GM12874 (cell line): ENCODE results near the gene FBXO34.

Source experiments
- TF ChIP-seq, protein P1 (sequence below): IDR thresholded peaks from 2 replicates; pipeline ENCODE4 v1.5.1; 2011; ENCODE audit warnings: low read depth, mild to moderate bottlenecking, control low read depth, low read length, moderate library complexity; ENCODE audit not compliant: insufficient read depth

FBXO34 gene

DNA sequence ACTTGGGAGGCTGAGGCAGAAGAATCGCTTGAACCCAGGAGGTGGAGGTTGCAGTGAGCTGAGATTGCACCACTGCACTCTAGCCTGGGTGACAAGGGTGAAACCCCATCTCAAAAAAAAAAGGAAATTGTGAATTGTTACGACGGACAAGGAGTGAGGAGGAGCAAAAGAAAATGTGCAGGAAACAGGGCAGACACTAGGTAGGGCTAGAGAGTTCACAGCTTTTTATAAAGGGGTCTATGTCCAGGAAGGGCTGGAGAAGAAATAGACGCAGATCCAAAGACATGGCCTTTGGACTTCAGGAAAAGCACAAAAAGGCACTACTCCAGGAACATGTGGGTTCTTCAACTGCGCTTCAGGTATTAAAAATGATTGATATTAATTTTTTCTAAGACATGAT lies 106.0 kb downstream of the FBXO34 start:
- TF ChIP-seq, protein P1, sequence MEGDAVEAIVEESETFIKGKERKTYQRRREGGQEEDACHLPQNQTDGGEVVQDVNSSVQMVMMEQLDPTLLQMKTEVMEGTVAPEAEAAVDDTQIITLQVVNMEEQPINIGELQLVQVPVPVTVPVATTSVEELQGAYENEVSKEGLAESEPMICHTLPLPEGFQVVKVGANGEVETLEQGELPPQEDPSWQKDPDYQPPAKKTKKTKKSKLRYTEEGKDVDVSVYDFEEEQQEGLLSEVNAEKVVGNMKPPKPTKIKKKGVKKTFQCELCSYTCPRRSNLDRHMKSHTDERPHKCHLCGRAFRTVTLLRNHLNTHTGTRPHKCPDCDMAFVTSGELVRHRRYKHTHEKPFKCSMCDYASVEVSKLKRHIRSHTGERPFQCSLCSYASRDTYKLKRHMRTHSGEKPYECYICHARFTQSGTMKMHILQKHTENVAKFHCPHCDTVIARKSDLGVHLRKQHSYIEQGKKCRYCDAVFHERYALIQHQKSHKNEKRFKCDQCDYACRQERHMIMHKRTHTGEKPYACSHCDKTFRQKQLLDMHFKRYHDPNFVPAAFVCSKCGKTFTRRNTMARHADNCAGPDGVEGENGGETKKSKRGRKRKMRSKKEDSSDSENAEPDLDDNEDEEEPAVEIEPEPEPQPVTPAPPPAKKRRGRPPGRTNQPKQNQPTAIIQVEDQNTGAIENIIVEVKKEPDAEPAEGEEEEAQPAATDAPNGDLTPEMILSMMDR, result no peak

- TF ChIP-seq, protein P1, result no peak
These were observed 109.8 kb downstream of the FBXO34 start for GRCh38 chr14:55381040-55381439.

DNA sequence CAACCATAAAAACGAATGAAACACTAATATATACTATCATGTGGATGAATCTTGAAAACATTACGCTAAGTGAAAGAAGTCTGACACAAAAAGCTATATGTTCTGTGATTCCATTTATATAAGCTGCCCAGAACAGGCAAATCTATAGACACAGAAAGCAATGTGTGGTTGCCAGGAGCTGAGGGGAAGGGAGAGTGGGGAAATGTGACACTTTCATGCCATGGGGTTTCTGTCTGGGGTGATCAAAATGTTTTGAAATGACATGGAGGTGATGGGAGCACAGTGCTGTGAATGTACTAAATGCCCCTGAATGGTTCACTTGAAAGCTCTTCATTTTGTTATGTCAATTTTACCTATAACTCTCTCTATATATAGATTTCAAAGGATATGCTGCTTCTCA lies 110.3 kb downstream of the FBXO34 start:
- TF ChIP-seq, protein P1, result no peak

- TF ChIP-seq, protein P1, result no peak
These were observed 111.3 kb downstream of the FBXO34 start for GRCh38 chr14:55382483-55382882.

DNA sequence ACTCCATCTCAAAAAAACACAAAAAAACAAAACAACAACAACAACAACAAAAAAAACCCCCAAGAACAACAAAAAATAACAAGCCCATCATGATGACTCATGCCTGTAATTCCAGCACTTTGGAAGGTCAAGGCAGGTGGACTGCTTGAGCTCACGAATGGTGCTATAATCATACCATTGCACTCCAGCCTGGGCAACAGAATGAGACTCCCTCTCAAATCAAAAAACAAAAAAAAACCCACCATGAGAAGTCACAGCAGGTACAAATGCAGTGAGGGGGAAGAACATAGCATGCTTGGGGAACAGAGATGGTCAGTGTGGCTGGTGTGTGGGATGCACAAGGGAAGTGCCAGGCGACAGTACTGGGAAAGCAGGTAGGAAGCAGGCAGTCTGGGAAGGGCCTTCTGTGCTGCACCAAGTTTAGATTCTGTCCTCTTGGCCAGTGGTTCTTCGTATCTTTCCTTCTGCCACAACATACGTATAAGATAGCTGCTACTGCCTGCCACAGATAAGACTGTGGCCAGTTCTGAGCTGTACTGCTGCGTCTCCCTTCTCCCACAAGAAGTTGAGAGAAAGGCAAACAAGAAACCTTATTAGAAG lies 112.4 kb downstream of the FBXO34 start:
- TF ChIP-seq, protein P1, result no peak

DNA sequence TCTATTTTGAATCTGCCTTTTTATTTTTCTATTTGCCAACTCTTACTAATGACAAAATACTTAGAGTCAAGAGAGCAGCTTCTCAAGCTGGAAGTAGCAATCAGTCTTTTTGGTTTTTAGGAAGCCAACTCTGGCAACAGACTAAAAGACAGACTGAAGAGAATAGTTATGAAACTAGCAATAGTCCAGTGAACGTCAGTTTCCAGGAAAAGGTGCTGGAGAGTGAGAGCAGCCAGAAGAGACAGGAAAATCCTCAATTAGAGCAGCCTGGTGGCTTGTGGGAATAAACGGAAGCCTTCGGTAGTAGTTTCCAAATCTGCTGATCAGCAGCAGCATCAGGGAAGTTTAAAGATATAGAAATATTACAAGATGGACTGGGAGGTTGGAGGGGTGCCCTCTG lies 113.3 kb downstream of the FBXO34 start:
- TF ChIP-seq, protein P1, result no peak

GRCh38 chr14:55386037-55386808 lies 115.0 kb downstream of the FBXO34 start:
- TF ChIP-seq, protein P1, result no peak
